ENCODE measurements around the gene EXTL1.

- TF ChIP-seq CTCF (IDR thresholded peaks at IDR 0.05) (no peak), POLR2A (IDR thresholded peaks at IDR 0.05) (no peak)
Measured at GRCh38 chr1:26059906-26060305, 38.3 kb downstream of the EXTL1 start.

Data from thyroid gland (tissue), 4 donors.